HG03565 (cell line): ENCODE results near the gene TRIML1.

Source experiments
- ATAC-seq: cut with Tn5 transposase; IDR thresholded peaks from one replicate; pipeline ENCODE4 v1.9.1; 2021; ENCODE audit warnings: mild to moderate bottlenecking, moderate library complexity; ENCODE audit not compliant: unreplicated experiment

TRIML1 gene, protein sequence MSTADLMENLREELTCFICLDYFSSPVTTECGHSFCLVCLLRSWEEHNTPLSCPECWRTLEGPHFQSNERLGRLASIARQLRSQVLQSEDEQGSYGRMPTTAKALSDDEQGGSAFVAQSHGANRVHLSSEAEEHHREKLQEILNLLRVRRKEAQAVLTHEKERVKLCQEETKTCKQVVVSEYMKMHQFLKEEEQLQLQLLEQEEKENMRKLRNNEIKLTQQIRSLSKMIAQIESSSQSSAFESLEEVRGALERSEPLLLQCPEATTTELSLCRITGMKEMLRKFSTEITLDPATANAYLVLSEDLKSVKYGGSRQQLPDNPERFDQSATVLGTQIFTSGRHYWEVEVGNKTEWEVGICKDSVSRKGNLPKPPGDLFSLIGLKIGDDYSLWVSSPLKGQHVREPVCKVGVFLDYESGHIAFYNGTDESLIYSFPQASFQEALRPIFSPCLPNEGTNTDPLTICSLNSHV

DNA sequence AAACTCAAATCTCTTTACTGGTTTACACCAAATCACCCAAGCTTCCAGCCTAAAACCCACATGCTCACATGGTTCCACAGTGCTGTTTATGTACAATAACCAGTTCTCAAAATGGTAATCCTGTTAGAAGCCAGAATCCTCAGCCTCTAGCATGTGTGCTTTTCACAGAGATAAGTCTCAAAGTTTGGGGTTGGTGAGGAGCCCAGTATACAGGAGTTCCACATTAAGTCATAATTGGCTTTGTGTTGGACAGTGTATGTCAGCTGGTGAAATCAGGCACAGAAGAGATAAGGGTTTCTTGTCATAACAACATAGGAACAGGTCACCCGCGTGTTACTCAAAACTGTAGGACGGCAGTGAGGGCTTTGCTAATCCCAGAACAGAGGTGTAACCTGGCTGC is at the start of gene TRIML1:
Gene TRIML1, plus strand, starts transcription at position 301 of the 400 bp plus-strand sequence. CDS start 118 bp downstream, outside the sequence.
- no peak for ATAC-seq

DNA sequence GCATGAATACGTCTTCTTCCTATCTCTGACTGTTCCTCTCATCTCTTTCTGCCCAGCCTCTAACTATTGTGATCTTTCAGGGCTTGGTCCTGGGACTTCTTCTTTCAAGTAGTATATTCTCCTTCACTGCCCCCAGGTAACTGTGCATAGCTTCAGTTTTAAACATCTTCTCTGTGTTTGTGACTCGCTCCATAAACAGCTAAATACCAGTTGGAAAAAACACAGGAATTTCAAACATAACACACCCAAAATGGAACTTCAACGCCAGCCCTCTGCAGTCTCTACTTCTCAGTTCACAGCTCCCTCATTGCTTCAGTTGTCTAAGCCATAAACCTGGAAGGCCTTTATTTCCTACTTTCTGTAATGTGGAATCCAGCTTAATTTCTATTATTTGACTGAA is 46.4 kb upstream of the TRIML1 start:
- ATAC-seq, result no peak

GRCh38 chr4:188106454-188106853 is 32.8 kb upstream of the TRIML1 start:
- no peak for ATAC-seq

DNA sequence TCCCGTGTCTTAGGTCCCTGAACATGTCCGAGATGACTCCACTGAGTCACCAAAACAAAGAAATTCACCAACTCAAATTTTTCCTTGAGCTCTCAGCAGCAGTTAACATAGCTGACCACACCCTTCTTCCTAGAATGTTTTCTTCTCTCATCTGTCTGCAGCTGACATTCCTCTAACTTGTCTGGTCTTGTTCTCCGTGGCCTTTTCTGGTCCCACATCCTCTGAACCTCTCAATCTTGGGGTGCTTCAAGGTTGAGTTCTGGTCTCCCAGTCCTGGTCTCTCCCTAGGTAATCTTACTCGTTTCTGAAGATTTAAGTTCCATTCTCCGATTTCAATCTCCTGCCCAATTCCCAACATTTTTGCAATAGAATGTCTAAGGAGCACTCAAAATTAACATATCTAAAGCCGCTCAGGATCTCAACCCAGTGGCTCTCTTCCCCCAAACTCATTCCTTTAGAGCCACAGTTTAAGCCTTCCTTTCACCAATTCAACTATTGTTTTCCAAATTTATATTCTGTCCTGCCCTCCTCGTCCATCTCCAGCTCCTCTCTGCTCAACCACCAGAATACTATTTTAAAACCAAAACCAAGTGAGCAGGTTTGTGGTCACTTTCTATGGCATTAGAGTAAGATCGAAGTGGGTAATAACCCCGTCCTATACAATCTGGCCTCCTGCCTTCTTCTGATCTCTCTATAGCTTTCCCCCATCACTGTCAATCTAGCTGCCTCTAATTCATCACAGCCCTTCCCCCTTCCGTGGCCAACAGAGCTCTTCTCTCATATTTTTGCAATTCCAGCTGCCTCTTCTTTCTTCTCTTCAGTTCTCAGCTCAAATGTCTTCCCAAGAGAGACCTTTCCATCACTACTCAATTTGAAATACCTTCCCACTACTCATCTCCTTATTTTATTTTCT is 31.1 kb upstream of the TRIML1 start:
- ATAC-seq, result no peak

- ATAC-seq, result no peak
These were observed 30.0 kb upstream of the TRIML1 start, which contains the start of gene TRIML2 for GRCh38 chr4:188109157-188109755. TRIML2 (minus strand) TSS chr4:188109603; CDS start chr4:188105368, 4,235 bp downstream.

GRCh38 chr4:188110036-188110435 is 29.2 kb upstream of the TRIML1 start:
- ATAC-seq, result no peak

GRCh38 chr4:188110741-188111471 is 28.3 kb upstream of the TRIML1 start:
- ATAC-seq, result no peak

- no peak for ATAC-seq
These were observed 27.3 kb upstream of the TRIML1 start for GRCh38 chr4:188111955-188112354.

DNA sequence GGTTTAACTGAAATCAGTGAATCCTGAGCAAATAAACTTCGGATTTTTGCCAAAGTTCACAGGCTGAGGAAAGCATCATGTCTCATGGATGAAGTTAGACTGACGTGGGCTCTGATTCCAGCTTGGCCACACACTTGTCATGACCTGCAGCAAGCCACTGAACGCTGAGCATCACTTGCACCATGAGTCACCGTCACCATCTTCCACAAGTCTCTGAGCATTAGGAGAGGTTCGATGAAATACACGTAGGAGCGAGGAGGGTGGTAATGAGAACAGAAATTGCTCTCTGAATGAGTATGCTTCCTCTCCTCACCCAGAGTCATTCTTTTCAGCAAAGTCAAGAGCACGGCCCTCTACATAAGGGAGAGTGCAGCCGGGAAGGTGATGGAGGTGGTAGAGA is 26.1 kb upstream of the TRIML1 start:
- ATAC-seq, result no peak

DNA sequence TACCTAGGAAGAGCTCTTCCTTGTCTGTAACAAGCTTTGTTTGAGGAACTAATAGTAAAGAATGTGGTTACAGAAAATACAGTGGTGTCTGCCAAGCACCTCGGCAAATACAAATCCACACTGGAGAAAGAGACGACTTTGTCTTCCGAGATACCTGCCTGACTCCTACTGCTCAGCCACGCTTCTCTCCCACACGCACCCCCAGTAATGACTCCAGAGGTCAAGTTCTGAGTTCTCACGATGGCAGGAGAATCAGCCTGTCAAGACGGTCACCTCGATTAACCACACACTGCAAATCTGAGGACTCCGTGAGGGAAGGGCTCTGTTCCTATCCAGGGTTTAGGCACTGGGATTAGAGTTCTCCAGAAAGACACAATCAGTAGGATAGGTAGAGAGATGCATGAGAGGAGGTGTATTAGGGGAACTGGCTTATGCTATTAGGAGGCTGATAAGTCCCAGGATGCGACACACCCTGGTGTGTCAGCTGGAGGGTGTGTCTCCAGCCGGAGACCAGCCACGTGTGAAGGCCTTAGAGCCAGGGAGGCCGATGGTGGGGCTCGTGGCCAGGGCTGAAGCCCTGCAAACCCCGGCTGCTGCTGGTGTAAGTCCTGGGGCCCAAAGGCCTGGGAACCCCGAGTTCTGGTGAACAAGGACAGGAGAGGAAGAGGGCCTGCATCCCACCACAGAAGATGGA is 21.5 kb upstream of the TRIML1 start:
- ATAC-seq, result no peak

- no peak for ATAC-seq
These were observed 17.7 kb upstream of the TRIML1 start for GRCh38 chr4:188121530-188121929.

GRCh38 chr4:188127214-188127874 is 11.9 kb upstream of the TRIML1 start:
- no peak for ATAC-seq

GRCh38 chr4:188130355-188130754 is 8.9 kb upstream of the TRIML1 start:
- no peak for ATAC-seq

- no peak for ATAC-seq
These were observed 7.0 kb upstream of the TRIML1 start for GRCh38 chr4:188132232-188132631.

DNA sequence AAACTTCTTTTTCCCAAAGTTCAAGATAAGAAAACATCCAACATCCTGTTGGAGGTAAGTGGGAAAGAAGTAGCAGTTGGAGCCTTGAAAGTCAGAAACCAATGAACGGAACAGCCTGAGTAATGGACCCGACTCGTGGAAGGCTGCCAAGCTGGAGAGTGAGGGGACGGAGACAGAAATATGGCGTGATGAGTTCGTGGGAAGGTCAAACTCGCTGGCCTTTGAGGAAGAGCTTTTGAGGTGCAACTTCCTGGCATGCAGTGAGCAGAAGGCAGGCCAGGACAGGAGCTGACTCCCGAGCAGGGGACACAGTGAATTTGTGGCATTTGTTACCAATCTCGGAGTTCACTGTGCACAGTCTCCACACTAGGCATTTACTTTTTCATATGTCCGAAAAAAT is 1.0 kb upstream of the TRIML1 start:
- ATAC-seq, result no peak

GRCh38 chr4:188139671-188140070 is 430 bp downstream of the TRIML1 start:
- no peak for ATAC-seq

DNA sequence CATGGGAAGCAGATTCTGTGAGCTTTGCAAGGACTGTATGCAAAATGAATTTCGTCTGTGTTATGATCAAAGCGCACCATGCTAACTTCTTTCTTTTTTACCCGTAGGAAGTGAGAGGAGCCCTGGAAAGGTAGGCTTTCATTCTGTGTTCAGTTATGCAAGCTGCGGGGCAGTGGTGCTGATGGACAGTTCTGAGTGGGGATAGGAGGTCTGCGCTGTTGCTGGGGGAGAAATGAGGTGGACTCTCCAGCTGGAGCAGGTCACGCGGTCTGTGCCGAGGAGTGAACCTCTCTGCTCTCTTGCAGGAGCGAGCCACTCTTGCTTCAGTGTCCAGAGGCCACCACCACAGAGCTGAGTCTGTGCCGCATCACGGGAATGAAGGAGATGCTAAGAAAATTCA is 4.5 kb downstream of the TRIML1 start:
- ATAC-seq, result no peak

DNA sequence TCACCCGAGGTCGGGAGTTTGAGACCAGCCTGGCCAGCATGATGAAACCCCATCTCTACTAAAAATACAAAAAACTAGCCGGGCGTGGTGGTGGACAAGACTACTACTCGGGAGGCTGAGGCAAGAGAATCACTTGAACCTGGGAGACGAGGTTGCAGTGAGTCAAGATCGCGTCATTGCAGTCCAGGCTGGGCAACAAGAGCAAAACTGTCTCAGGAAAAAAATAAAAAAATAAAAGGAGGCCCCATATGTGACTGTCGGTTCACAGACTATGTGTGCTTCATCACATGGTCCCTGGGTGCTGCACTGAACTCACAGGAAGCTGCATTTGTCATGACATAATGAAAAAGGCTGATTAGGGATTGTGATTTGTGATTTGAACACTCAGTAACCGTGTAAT is 6.4 kb downstream of the TRIML1 start:
- ATAC-seq, result no peak

DNA sequence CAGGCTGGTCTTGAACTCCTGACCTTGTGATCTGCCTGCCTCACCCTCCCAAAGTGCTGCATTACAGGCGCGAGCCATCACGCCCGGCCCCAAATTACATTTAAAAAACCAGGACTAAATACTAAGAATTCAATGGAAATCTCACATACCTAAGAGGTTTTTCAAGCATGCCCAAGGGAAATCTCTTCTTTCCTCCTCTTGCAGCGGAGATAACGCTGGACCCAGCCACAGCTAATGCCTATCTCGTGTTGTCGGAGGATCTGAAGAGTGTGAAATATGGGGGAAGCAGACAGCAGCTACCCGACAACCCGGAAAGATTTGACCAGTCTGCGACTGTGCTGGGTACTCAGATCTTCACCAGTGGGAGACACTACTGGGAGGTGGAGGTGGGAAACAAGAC is 7.4 kb downstream of the TRIML1 start:
- no peak for ATAC-seq
